Astrocyte of the hippocampus (primary cell): ENCODE measurements around the gene FRMD1.

Experiments
- DNase-seq: peaks from one replicate; pipeline ENCODE4 v3.0.0; 2011; ENCODE audit warnings: low read depth, low spot score

FRMD1 gene

GRCh38 chr6:168078943-168079405, at the start of gene FRMD1:
FRMD1 (minus strand) TSS chr6:168079212; CDS start chr6:168079094, 118 bp downstream.
- DNase-seq: no peak

- no peak for DNase-seq
Measured at GRCh38 chr6:168128006-168128630, 49.1 kb upstream of the FRMD1 start.

GRCh38 chr6:168127384-168127868, 48.4 kb upstream of the FRMD1 start:
- DNase-seq: no peak

- DNase-seq: no peak
Measured at GRCh38 chr6:168126566-168127383, 47.8 kb upstream of the FRMD1 start.

GRCh38 chr6:168125429-168126001, 46.5 kb upstream of the FRMD1 start:
- DNase-seq: no peak

GRCh38 chr6:168124921-168125320, 45.9 kb upstream of the FRMD1 start:
- DNase-seq: no peak

- DNase-seq: peak; percentile 70
Measured at GRCh38 chr6:168124158-168124557, 45.1 kb upstream of the FRMD1 start.

GRCh38 chr6:168123165-168123911, 44.3 kb upstream of the FRMD1 start:
- no peak for DNase-seq

GRCh38 chr6:168122521-168122920, 43.5 kb upstream of the FRMD1 start:
- no peak for DNase-seq

- no peak for DNase-seq
Measured at GRCh38 chr6:168122011-168122410, 43.0 kb upstream of the FRMD1 start.

GRCh38 chr6:168121303-168121665, 42.3 kb upstream of the FRMD1 start:
- no peak for DNase-seq

GRCh38 chr6:168120390-168121302, 41.6 kb upstream of the FRMD1 start:
- DNase-seq: no peak

- DNase-seq: no peak
Measured at GRCh38 chr6:168119539-168119938, 40.5 kb upstream of the FRMD1 start.

GRCh38 chr6:168118935-168119334, 39.9 kb upstream of the FRMD1 start:
- DNase-seq: no peak

- DNase-seq: no peak
Measured at GRCh38 chr6:168117942-168118341, 38.9 kb upstream of the FRMD1 start.

- no peak for DNase-seq
Measured at GRCh38 chr6:168116975-168117899, 38.2 kb upstream of the FRMD1 start.

GRCh38 chr6:168116438-168116974, 37.5 kb upstream of the FRMD1 start:
- DNase-seq: no peak

- no peak for DNase-seq
Measured at GRCh38 chr6:168115748-168116437, 36.9 kb upstream of the FRMD1 start.

- no peak for DNase-seq
Measured at GRCh38 chr6:168113226-168113625, 34.2 kb upstream of the FRMD1 start.
